K562 (cell line): Measurements from ENCODE around the gene CPPED1. TPM values are rescaled to one million over a fixed set of nuclear protein-coding genes. Genes with fewer than 3 reads are reported as not detected.

Experiments used
- AFF4 ChIP-seq: sonication (generic); formaldehyde crosslinking; IDR thresholded peaks from 2 replicates; pipeline ENCODE4 v1.8.0; 2023; ENCODE audit warnings: mild to moderate bottlenecking, missing genetic modification reagents
- ATF3 ChIP-seq, 2 experiments: fragments of 450-650 bp in 1 of 2; sonication (generic) in 1 of 2; formaldehyde crosslinking in 1 of 2; IDR thresholded peaks in 1 of 2; conservative IDR thresholded peaks in 1 of 2; 2 replicates each; pipeline versions ENCODE4 v1.6.1 to v1.8.1; 2016 to 2023; ENCODE audit warnings: mild to moderate bottlenecking in 2 of 2, moderate library complexity in 2 of 2, inconsistent platforms in 1 of 2, missing genetic modification reagents in 1 of 2
- CXXC5 ChIP-seq: fragments of 250-450 bp; sonication (Bioruptor Pico); IDR thresholded peaks from 2 replicates; pipeline ENCODE4 v1.8.0; 2022; ENCODE audit warnings: inconsistent platforms, mild to moderate bottlenecking, moderate library complexity
- DACH1 ChIP-seq: fragments of 450-650 bp; IDR thresholded peaks from 2 replicates; pipeline ENCODE4 v1.6.1; 2018; ENCODE audit not compliant: partially characterized antibody
- FOS ChIP-seq: IDR thresholded peaks from 3 replicates; pipeline ENCODE4 v1.6.1; 2011; ENCODE audit not compliant: insufficient read length; ENCODE audit errors: extremely low read depth
- FOXA1 ChIP-seq: fragments of 450-650 bp; IDR thresholded peaks from 2 replicates; pipeline ENCODE4 v1.6.1; 2016; ENCODE audit warnings: mild to moderate bottlenecking, borderline replicate concordance
- FOXJ2 ChIP-seq: fragments of 200-800 bp; sonication (Bioruptor generic); IDR thresholded peaks from 2 replicates; pipeline ENCODE4 v1.6.1; 2016; ENCODE audit warnings: missing genetic modification characterization, missing compliant biosample characterization
- GTF2E2 ChIP-seq: fragments of 200-800 bp; sonication (Bioruptor generic); IDR thresholded peaks from 2 replicates; pipeline ENCODE4 v1.6.1; 2016; ENCODE audit warnings: missing genetic modification characterization, missing compliant biosample characterization
- HMG20B ChIP-seq: fragments of 250-450 bp; sonication (Bioruptor Pico); IDR thresholded peaks from 2 replicates; pipeline ENCODE4 v1.5.0; 2021; ENCODE audit warnings: mild to moderate bottlenecking
- HNRNPH1 ChIP-seq: fragments of 200-400 bp; formaldehyde crosslinking; optimal IDR thresholded peaks from 2 replicates; pipeline ENCODE3; 2017; ENCODE audit warnings: low read depth, mild to moderate bottlenecking, low read length, moderate library complexity
- KDM1A ChIP-seq, 2 experiments: fragments of 450-650 bp; IDR thresholded peaks; 2 replicates each; pipeline ENCODE4 v1.6.1; 2016; ENCODE audit warnings: mild to moderate bottlenecking in 2 of 2
- MLLT1 ChIP-seq, 2 experiments: fragments of 450-650 bp; IDR thresholded peaks; 2 replicates each; pipeline ENCODE4 v1.6.1; 2016
- MYNN ChIP-seq, 2 experiments: sonication (generic); formaldehyde crosslinking in 1 of 2; IDR thresholded peaks; 2 replicates each; pipeline versions ENCODE4 v1.5.0 to v1.6.1; 2016 to 2020; ENCODE audit warnings: antibody characterized with exemption in 1 of 2, missing genetic modification reagents in 1 of 2
- POLR2AphosphoS5 ChIP-seq: IDR thresholded peaks from 2 replicates; pipeline ENCODE4 v1.6.1; 2011; ENCODE audit warnings: mild to moderate bottlenecking, low read depth, low read length, moderate library complexity; ENCODE audit not compliant: control insufficient read depth, insufficient read depth
- SIN3A ChIP-seq, 2 experiments: fragments of 150-350 bp in 1 of 2; IDR thresholded peaks; 2 replicates each; pipeline ENCODE4 v1.6.1; 2011 to 2016; ENCODE audit warnings: borderline replicate concordance in 2 of 2, low read depth in 2 of 2, low read length in 2 of 2, mild to moderate bottlenecking in 2 of 2, moderate library complexity in 2 of 2; ENCODE audit not compliant: control insufficient read depth in 1 of 2
- SPI1 ChIP-seq: IDR thresholded peaks from 2 replicates; pipeline ENCODE4 v1.6.1; 2011; ENCODE audit warnings: low read depth, low read length, control low read depth, borderline replicate concordance
- THRAP3 ChIP-seq: fragments of 450-650 bp; IDR thresholded peaks from 2 replicates; pipeline ENCODE4 v1.6.1; 2016; ENCODE audit warnings: mild to moderate bottlenecking, inconsistent platforms, borderline replicate concordance
- U2AF2 ChIP-seq: fragments of 200-400 bp; formaldehyde crosslinking; optimal IDR thresholded peaks from 2 replicates; pipeline ENCODE3; 2017; ENCODE audit warnings: low read depth, mild to moderate bottlenecking, low read length
- ZC3H4 ChIP-seq: sonication (generic); formaldehyde crosslinking; IDR thresholded peaks from 2 replicates; pipeline ENCODE4 v1.9.0; 2021; ENCODE audit warnings: missing genetic modification reagents, borderline replicate concordance
- ZNF146 ChIP-seq: IDR thresholded peaks from one replicate; pipeline ENCODE4 v1.6.1; 2018; ENCODE audit warnings: missing compliant biosample characterization; ENCODE audit not compliant: unreplicated experiment
- ZNF232 ChIP-seq: sonication (generic); formaldehyde crosslinking; IDR thresholded peaks from 2 replicates; pipeline ENCODE4 v1.8.0; 2022; ENCODE audit warnings: mild to moderate bottlenecking, missing genetic modification reagents
- ZNF445 ChIP-seq: fragments of 250-450 bp; sonication (Bioruptor Pico); IDR thresholded peaks from 2 replicates; pipeline ENCODE4 v1.4.0; 2020; ENCODE audit warnings: low read depth, mild to moderate bottlenecking, moderate library complexity
- ZSCAN32 ChIP-seq: fragments of 450-650 bp; formaldehyde crosslinking; IDR thresholded peaks from 2 replicates; pipeline ENCODE4 v1.4.0; 2020; ENCODE audit warnings: mild to moderate bottlenecking, moderate library complexity
- ZZZ3 ChIP-seq: fragments of 450-650 bp; IDR thresholded peaks from 2 replicates; pipeline ENCODE4 v1.6.1; 2016; ENCODE audit warnings: antibody characterized with exemption, mild to moderate bottlenecking, moderate library complexity
- polyA plus RNA-seq, 8 experiments: library from polyadenylated mRNA; depleted of rRNA in 4 of 8; stranded (reverse) in 5 of 8; unstranded in 3 of 8; fragments of >200 nt; fragmentation: Nextera tagmentation in 2 of 8; fragmentation: Illumina TruSeq in 1 of 8; extraction: Ambion mirVana in 2 of 8; extraction: Trizol in 1 of 8; gene quantifications; 2 replicates each; pipeline versions ENCODE4 v1.2.1 to v1.2.3, GENCODE V29; 2011 to 2014; ENCODE audit warnings: inconsistent platforms in 1 of 8, missing spikeins in 1 of 8
- total RNA-seq, 7 experiments: library from RNA; depleted of rRNA in 6 of 7; stranded (reverse); fragments of >200 nt in 6 of 7; fragmentation: Illumina TruSeq in 2 of 7; extraction: Trizol in 2 of 7; gene quantifications; 2 replicates each; pipeline versions ENCODE4 v1.2.1 to v1.2.3, GENCODE V29; 2011 to 2021; ENCODE audit warnings: low replicate concordance in 1 of 7

Gene CPPED1
- total and polyA plus RNA-seq, 9 of the 15 experiments (the other 6 are each of a cell fraction or from before 2014, with no cell fraction given) = 7.5 to 25.7 (median 16.9) TPM

- TF ChIP-seq KDM1A (IDR thresholded peaks at IDR 0.05) (no peak), ZSCAN32 (peak; percentile 94), ZZZ3 (no peak), SPI1 (no peak), ATF3 (IDR thresholded peaks at IDR 0.05) (peak; percentile 17; the same call in 1 of the 2 replicates), ATF3 (CRISPR knock-in tag; conservative IDR thresholded peaks at IDR 0.05) (no peak), U2AF2 (no peak), MYNN (IDR thresholded peaks at IDR 0.05) (no peak), MYNN (CRISPR knock-in tag; IDR thresholded peaks at IDR 0.05) (no peak), ZNF232 (no peak), AFF4 (CRISPR knock-in tag) (no peak), HNRNPH1 (no peak), FOS (no peak), FOXJ2 (tag) (no peak), MLLT1 (IDR thresholded peaks at IDR 0.05) (no peak), CXXC5 (CRISPR knock-in tag) (peak; percentile 99), HMG20B (CRISPR knock-in tag) (no peak), SIN3A (IDR thresholded peaks at IDR 0.05; ENCODE audit: borderline replicate concordance in 2 of 2, control insufficient read depth in 1 of 2, low read depth in 2 of 2, low read length in 2 of 2) (no peak), ZNF445 (peak; percentile 81; the same call in 1 of the 2 replicates), FOXA1 (no peak), POLR2AphosphoS5 (no peak), GTF2E2 (tag) (peak; percentile 98), ZNF146 (no peak), DACH1 (no peak), THRAP3 (no peak), ZC3H4 (no peak)
Measured at GRCh38 chr16:12611006-12611477, 192.6 kb downstream of the CPPED1 start (continued).
